Ramos (cell line): ENCODE data around the gene RASA3.

Experiments
- in situ Hi-C: fragments of 300-500 bp; cut with MboI; formaldehyde crosslinking; loops from one replicate; pipeline ENCODE4 v1.14.3; 2022; ENCODE audit warnings: low sequenced_read_pairs; ENCODE audit not compliant: unreplicated experiment

RASA3 gene

GRCh38 chr13:114013336-114013735 lies 119.1 kb downstream of the RASA3 start:
- in situ Hi-C loops = no loop called here

DNA sequence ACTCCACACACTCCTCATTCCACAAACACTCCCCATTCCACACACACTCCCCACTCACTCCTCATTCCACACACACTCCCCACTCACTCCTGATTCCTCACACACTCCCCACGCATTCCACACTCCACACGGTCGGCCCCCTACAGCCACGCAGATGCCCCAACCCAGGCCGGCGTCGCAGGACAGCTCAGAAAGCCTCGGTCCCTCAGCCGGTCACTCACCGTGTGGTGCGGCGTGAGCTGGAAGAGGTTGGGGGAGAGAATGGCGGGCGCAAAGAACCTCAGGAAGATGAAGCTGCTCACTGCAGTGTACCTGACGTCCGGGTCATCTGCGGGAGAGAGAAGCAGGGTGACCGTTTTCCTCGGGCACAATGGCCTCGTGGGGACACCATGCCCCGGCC lies 119.5 kb downstream of the RASA3 start:
- in situ Hi-C loops = no loop called here

DNA sequence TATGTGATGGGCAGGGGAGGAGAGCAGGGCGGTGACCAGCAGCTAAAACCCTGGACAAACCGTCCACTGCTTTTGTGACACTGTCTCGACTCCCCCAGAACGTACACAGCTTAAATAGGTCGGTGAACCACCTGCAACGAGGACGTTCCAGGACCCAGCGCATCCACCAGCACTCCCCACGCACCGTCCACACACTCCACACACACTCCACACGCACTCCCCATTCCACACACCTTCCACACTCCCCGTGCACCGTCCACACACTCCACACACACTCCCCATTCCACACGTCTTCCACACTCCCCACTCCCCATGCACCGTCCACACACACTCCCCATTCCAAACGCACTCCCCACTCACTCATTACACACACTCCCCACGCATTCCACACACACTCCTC lies 120.3 kb downstream of the RASA3 start:
- in situ Hi-C loops = no loop called here

GRCh38 chr13:114011226-114011625 lies 121.2 kb downstream of the RASA3 start:
- in situ Hi-C loops = no loop called here

- in situ Hi-C loops = no loop called here
Measured at GRCh38 chr13:114010401-114011101, 121.9 kb downstream of the RASA3 start.

- in situ Hi-C loops = no loop called here
Measured at GRCh38 chr13:114009590-114010400, 122.6 kb downstream of the RASA3 start.

DNA sequence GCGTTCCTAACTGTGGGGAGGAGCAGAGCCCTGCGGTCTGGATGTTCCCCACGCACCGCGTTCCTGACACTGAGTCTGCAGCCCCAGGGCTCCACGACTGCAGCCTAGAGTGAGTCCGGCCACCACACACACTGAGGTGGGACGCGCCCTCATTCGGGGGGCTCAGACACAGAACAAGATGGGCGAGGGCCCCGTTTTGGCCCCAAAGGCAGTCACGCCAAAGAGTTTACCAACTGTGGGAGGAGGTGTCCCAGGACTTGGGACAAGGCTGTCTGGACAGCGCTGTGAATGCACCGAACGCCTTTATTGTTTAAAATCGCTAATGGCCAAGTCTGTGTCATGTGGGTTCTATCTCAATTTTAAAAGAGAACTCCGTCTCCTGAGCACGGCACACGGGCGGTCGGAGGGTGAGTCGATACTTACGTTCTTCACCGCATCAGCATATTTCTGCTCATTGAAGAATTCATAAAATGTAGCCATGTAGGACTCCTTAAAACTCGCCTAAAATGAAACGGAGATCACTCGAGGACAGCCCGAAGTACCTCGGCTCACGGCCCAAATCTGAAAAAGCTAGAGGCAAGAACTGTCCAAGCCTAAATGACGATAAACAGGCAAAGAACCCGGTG lies 123.3 kb downstream of the RASA3 start:
- in situ Hi-C loops = no loop called here

GRCh38 chr13:114007566-114007965 lies 124.9 kb downstream of the RASA3 start:
- in situ Hi-C loops = no loop called here

DNA sequence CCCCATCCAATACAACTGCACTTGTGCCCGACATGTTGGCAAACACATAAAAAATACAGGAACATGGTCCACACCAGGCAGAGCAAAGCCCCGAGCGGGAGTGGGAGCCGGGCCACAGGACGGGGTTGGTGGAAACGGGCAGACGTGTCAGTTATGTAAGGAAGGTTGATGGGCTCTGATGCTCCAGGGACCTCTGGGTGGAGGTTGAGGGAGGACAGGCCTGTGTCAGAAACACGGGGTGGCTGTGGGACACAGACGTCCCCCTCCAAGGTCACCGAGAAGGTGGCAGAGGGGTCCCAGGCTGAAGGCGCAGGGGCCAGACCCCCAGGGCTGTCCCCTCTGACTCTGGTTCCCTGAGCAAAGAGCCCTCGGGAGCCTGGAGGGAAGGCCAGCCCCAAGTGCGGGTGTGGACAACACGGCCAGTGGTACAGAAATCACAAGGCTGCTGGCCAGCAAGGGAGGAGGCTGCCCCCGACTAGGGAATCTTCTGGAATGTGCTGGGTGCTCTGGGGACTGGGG lies 127.2 kb downstream of the RASA3 start:
- in situ Hi-C loops = no loop called here

DNA sequence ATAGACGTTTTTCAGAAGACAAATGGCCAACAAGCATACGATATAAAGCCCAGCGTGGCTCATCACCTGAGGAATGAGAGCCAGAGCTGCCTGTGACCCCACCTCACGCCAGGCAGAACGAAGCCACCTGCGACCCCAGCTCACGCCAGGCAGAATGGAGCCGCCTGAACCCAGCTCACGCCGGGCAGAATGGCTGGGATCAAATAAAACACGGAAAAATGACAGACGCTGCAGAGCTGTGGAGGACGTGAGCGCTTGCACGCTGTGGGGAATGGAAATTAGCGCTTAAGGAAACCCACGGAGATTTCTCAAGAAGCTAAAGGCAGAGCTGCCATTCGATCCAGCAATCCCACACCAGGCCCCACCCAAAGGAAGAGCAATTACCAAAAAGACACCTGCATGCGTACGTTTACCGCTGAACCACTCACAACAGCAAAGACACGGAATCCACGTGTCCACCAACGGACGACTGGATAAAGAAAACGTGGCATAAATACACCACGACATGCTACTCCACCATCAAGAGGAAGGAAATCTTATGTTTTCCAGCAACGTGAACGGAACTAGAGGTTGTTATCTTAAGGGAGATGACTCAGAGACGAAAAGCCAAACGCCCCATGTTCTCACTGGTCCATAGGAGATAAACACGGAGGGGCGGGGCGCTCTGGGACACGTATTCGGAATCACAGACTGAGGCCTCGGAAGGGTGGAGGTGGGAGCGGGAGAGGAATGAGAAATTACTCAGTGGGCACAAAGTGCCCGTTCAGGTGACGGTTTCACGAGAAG lies 127.8 kb downstream of the RASA3 start:
- in situ Hi-C loops = no loop called here

- in situ Hi-C loops = no loop called here
Measured at GRCh38 chr13:114002771-114003321, 129.6 kb downstream of the RASA3 start.

GRCh38 chr13:114002009-114002544 lies 130.3 kb downstream of the RASA3 start:
- in situ Hi-C loops = no loop called here

DNA sequence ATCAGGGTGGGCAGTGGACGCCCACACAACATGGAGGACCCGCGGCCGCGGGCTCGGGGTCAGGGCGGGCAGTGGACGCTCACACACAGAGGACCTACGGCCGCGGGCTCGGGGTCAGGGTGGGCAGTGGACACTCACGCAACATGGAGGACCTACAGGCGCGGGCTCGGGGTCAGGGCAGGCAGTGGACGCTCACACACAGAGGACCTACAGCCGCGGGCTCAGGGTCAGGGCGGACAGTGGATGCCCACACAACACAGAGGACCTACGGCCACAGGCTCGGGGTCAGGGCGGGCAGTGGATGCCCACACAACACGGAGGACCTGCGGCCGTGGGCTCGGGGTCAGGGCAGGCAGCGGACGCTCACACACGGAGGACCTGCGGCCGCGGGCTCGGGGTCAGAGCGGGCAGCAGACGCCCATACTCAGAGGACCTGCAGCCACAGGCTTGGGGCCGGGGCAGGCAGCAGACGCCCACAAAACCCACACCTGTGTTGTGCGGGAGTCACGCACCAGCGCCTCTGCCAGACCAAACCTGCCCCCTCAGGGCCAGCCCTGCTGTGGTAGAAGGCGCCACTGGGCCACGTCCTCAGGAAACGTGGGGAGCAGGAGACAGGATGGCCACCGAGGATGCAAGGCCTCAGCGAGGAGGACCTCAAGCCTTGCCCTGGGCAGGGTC lies 131.0 kb downstream of the RASA3 start:
- in situ Hi-C loops = no loop called here

DNA sequence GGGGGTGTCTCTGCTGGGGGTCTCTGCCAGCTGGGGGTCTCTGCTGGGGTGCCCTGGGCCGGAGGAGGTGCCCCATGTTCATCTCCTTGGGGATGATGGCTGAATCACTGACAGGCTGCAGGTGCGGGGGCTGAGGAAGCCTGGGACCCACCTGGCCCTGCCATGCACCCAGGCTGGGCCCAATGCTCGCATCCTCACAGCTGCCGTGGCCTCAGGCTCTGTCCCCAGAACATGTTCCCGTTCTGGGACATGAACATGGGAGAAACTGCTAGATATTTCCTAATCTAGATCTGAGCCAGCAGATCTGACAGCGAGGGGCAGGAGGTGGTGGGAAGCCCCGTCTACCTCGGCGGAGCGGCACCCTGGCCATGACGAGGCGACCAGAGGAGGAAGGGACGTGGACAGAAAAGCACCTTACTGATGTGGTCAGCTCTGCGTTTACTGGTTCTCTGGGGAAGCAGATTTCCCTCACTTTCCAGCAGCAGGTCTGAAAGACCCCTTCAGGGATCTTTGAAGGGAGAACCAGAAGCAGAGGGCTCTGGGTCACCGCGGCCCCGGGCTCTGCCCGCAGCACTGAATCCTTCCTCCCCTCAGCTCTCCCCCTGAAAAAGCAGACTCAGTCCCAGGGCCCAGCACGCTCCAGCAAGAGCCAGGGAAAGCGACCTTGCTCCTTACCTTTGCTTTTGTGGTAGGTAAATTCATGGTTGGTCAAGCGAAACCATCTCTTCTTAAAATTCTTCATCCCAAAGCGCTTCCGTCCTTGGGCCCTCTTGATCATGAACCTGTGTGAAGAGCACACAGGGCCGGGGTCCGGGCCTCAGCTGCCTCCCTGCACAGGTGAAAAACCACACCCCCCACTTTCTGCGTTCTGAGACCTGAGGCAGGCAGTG lies 132.0 kb downstream of the RASA3 start:
- in situ Hi-C loops = no loop called here

DNA sequence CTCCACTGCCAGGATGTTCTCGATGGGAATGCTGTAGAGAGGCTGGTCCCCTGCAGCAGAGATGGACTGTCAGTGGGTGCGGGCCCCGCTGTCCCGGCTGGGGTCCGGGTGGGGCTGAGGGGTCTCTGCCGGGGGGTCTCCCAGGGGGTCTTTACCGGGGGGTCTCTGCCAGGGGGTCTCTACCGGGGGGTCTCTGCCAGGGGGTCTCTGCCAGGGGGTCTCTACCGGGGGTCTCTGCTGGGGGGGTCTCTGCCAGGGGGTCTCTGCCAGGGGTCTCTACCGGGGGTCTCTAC lies 132.9 kb downstream of the RASA3 start:
- in situ Hi-C loops = no loop called here

DNA sequence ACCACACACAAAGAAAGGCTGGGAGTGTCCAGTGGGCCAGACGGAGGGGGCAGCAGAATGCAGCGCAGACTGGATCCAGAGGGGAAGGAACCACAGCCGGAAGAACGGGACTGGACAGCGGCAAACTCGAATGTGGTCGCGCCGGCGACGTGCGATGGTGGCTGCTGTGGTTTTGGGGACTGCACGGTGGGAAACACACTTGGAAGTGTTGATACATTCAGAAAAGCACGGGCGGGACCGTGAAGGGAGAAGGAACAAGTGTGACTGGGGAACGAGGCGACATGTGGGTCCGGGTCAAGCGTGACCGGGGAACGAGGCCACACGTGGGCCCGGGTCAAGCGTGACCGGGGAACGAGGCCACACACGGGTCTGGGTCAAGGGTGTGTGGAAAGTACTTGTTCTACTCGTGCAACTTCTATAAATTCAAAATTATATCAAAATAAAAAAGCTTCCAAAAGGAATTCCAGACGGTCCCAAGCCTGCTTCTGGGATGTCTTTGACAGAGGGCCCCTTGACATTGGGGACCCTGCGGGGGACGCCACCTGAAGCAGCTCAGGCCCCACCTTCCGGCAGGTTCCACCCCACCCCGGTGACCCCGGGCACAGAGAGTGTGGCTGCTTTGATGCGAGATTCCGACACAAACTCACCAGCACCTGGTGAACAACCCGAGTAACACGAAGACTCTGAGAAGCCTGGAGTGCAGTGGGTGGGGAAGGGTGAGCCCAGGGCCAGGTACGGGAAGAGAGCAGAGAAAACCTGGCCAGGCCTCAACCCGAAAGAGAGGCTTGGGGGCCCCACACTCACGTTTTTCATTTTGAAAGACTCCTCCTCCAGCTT lies 133.4 kb downstream of the RASA3 start:
- in situ Hi-C loops = no loop called here

GRCh38 chr13:113997845-113998751 lies 134.3 kb downstream of the RASA3 start:
- in situ Hi-C loops = no loop called here
